Right ventricle myocardium superior (tissue), 1 donor: Measurements from ENCODE around the gene FLNA. TPM values are rescaled to one million over a fixed set of nuclear protein-coding genes. Genes with fewer than 3 reads are reported as not detected.
A peak's percentile ranks its signal among the peaks of the same experiment; 100 is the strongest.
"Not testable (repeated sequence)": the region's sequence is repeated elsewhere in the genome, so short reads cannot be mapped to it uniquely, and the experiment has no call there.

Source experiments
- ATAC-seq: fragments of 200-7000 bp; cut with Tn5 transposase; one replicate; pipeline ENCODE4 v1.9.1; 2020; ENCODE audit warnings: mild to moderate bottlenecking; ENCODE audit not compliant: poor library complexity
- DNase-seq: peaks from one replicate; pipeline ENCODE4 v3.0.0-alpha.2; 2020
- intact Hi-C: fragments of 100-400 bp; cut with DNase I; formaldehyde crosslinking; loops from one replicate; pipeline ENCODE4 v1.11.2; 2022
- total RNA-seq: library from RNA; stranded (reverse); fragmentation: NEBNext Ultra II Directional; extraction: Animal tissue kit (Norgen Biotek cat#: 25700); gene quantifications from one replicate; pipeline ENCODE4 v1.2.1, GENCODE V29; 2021
- donor health status: DM: no; HTN: yes; CAD: no; lungs with severe emphysema.

FLNA gene
- total RNA-seq, 1 donor from 2014 or later: 216 TPM

DNA sequence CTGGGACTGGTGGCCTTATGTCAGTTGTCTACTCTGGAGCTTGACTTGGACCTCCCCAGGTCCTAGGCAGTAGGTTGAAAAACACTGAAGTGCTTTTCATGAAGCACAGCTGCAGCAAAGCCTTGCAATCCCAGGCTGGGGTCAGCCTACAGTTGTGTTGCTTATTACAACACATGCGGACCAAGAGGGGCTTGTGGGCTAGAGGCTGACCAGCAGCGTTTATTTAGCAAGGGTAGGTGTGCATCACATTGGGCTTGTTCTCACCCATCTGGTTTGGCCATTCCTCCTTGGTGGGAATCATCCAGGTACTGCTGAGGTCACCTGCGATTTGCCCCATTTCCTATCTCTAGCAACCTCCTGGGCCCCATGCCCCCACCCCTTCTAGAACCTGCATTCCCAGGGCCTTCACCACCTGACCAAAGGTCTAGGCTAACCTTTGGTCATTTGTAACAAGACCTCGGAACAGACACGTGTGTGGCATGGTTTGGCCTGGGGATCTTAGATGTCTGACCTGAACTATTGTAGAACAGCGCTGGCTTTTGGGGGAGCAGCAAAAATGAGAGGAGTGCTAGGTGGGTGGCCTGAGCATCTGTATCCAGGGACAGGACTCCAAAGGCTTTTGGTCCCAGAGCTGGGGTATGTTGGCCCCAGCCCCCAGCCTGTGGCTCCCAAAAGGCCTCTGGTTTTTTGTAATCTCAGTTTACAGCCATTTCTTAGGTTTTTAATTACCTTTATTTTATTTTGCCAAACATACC lies 26.8 kb upstream of the FLNA start:
- intact Hi-C loops: loop anchor here (10.0 kb wide), 1 partner anchor 54 kb away; the partner anchor contains the start of gene PLXNA3
- ATAC-seq: no peak
- no peak for DNase-seq

DNA sequence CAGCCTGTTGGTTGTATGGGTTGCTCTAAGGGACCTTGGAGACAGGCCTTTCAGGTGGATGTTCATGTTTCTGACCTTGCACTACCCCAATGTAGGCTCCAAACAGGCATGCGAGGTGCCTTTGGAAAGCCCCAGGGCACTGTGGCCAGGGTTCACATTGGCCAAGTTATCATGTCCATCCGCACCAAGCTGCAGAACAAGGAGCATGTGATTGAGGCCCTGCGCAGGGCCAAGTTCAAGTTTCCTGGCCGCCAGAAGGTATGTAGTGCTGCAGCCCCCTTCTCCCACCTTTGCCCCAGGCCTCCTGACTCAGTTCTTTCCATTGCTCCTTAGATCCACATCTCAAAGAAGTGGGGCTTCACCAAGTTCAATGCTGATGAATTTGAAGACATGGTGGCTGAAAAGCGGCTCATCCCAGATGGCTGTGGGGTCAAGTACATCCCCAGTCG lies 26.0 kb upstream of the FLNA start:
- intact Hi-C loops: loop anchor here (10.0 kb wide), 1 partner anchor 54 kb away; the partner anchor contains the start of gene PLXNA3
- not testable (repeated sequence) for DNase-seq, ATAC-seq

DNA sequence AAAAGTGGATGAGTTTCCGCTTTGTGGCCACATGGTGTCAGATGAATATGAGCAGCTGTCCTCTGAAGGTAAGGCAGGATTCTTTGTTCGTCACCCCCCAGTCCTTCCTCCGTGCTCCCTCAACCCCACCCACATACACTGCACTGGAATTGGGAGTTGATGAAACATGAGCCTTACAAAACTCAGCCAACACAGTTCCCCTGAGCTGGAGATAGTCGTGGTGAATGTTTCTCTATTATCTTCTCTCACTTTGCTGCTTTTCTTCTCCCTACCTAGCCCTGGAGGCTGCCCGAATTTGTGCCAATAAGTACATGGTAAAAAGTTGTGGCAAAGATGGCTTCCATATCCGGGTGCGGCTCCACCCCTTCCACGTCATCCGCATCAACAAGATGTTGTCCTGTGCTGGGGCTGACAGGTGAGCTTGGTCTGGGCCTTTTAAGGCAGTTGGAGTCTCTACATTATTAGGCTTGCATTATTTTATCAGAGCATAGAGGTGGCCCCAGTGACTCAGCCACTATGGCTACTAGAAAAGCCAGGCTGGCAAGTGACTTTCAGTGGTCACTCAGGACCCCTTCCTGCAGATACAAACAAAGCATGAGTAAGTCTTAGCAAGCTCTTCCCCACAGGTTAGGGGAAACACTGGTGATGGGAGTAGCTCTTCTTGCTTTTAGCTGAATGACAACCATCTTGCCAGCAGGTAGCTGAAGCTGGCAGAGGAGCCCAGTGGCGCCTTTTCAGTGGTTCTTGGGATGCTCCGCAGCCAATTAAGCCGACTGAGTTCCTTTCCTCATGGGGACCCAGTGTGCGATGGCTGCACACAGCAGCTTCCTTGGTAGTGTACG lies 25.3 kb upstream of the FLNA start:
- DNase-seq: no peak
- intact Hi-C loops: loop anchor here (10.0 kb wide), 1 partner anchor 55 kb away; the partner anchor contains the start of gene PLXNA3
- ATAC-seq: no peak

DNA sequence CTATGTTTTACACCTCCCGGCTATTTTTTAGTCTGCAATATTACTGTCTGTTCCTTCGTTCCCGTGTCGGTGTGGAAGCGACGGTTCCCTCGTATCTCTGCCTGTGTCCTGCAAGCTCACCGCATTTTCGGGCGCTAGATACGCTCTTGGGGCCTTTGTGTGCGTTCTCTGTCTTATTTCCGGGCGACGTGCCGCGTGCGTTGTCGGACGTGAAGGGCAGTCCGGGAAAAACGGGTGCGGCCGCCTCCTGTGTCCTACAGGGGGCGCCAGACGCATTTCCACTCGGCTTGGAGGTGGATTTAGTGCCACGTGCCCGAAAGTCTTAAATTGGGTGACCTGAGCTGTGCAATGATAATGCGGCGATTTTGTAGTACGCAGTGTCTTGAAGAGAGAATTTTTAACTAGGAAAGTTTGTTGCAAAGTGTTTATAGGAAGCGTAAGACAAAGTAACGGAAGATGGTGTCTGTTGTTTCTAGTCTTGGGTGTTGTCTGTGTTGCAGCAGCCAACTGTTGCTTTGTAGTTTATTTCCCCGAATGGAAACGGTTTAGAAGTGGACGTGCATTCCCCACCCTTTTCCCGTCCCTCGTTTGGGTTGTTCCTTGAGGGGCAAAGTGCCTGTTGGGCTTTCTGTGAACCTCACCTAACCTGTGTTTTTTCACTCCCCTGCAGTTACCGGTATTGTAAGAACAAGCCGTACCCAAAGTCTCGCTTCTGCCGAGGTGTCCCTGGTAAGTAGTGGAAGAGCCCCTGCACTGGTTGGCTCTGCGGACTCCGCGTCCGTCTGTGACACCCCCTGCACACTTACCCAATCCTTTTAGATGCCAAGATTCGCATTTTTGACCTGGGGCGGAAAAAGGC lies 24.5 kb upstream of the FLNA start:
- intact Hi-C loops: no loop called here
- ATAC-seq: peak; percentile 71
- DNase-seq: peak; percentile 92

DNA sequence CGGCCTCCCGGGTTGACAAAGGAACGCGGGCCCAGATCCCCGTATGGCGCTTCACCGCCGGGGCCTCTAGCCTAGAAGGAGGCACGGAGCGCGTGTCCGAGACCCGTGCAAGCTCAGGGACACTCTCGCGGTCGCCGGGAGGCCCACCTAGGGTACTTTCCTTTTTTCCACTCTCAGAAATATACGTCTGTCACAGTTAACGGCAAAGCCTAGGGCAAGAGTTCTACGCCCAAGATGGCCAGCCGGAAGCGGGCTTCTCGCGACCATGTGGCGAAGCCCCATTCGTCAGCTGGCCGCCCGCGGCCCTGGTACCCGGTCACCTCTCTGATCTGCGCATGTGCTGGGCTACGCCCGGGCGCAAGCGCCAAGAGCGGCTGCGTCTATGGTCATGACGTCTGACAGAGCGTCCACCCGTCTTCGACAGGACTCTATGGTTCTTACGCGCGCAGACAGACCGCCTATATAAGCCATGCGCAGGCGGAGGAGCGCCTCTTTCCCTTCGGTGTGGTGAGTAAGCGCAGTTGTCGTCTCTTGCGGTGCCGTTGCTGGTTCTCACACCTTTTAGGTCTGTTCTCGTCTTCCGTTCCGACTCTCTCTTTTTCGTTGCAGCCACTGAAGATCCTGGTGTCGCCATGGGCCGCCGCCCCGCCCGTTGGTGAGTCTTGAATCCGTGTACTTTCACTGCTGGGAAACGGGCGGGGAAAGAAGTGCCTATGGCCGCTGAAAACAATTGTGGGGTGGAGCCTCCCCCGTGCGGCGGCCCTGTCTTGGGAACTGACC lies 23.6 kb upstream of the FLNA start, which contains the start of gene RPL10:
Gene RPL10 (plus strand): TSS at position 490 of the 780 bp plus-strand sequence. CDS start 143 bp downstream, at position 633.
- ATAC-seq: peak; percentile 92
- intact Hi-C loops: no loop called here
- DNase-seq: peak; percentile 95

DNA sequence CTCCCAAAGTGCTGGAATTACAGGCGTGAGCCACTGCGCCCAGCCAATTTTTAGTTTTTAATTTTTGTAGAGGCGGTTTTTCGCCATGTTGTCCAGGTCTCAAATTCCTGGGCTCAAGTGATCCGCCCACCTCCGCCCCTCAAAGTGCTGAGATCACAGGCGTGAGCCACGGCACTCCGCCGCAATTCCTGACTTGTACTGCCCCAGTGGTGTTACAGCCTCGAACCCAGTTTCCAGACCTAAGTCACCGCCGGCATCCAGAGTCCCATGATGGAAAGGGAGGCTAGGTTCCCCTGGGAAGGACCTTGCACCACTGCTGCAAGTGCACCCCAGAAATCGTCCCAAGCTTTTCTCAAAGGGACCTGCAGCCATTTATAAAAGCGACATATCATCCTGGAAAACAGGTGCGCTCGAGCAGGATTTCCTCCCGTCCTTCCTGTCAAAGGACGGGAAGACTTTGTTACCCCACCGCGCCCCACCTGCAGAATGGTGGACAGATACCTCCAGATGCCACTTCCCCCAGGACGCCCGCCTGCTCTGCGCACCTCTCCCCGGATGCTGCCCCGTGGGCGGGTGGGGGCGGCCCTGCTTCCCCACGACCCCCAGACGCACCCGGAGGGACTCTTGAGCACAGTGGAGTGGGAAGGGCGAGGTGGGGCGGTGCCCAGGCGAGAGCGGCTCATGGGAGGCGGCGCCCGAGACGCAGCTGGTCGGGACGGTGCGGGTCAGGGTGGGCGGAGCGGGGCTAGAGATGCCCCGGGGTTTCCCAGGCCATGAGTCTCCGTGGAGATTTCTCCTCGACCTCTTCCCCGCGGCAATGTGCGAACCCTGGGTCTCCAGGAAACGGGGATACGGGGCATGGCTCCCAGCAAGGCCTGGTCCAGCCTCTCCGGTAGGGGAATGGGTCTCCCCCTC lies 22.8 kb upstream of the FLNA start:
- intact Hi-C loops: no loop called here
- ATAC-seq (peak; percentile 82), DNase-seq (peak; percentile 86)

DNA sequence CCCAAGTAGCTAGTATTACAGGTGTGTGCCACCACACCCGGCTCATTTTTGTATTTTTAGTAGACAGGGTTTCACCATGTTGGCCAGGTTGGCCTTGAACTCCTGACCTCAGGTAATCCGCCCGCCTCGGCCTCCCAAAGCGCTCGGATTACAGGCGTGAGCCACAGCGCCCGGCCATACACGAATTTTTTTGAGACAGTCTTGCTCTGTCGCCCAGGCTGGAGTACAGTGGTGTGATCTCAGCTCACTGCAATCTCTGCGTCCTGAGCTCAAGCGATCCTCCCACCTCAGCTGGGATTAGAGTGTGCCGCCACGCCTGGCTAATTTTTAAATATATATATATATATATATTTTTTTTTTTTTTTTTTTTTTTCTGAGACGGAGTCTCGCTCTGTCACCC lies 21.9 kb upstream of the FLNA start:
- DNase-seq, intact Hi-C loops, ATAC-seq: not testable (repeated sequence)

DNA sequence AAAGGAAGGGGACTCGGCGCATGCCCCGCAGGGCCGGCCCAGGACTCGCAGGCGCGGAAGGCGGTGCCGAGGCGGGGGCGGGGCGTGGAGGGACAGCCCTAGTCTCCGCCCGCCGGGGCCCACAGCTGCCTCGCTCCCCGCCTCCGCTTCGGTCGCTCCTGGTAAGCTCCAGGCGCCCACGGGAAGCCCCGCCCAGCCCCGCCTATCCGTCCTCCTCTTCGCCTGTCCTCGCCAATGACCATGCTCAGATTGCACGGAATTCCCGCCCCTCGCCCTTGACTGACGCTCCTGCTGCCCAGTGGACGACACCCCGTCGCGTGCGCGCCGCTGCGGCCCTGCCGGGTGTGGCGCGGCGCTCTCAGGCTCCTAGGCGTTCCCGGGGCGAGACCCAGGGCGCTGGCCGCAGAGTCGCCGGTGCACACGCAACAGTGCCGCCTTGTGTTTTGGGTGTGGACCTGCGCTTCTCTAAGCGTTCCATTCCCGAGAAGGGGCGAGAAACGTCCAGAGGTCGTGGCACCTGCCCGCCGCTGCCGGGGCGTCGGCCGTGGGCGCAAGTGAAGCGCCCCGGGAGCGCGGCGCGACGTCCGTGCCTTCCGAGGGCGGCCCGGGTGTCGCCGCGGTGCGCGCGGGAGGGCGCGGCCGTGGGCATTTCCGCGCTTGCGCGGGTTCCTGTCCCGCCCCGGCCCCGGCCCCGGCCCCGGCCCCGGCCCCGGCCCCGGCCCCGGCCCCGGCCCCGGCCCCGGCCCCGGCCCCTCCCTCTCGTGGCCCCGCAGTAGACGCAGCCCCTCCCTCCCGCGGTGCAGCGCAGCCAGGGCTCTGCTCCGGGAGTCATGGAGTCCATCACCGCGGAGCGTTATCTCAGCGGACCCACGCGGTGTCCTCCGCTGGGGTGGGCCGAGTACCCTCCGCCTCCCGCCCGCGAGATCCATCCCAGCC lies 15.6 kb upstream of the FLNA start:
- intact Hi-C loops, DNase-seq: not testable (repeated sequence)
- ATAC-seq: peak; percentile 88

DNA sequence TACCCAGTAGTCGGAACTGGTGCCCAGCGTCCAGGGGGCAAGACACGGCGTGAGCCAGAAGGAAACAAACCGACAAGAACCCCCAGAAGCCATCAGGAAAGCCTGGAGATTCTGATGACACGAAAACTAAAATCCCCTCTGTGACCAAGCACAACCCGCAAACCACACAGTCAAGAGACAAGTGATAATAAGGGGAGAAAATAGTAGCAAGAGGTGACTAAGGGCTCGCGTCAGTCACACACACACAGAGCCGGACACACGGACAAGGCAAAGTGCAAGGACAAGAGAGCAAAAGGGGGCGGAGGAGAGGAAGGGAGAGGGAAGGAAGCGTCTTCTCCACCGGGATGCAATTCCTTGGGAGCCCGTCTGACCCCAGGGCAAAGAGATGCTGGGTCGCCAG lies 14.2 kb upstream of the FLNA start:
- intact Hi-C loops, DNase-seq: not testable (repeated sequence)
- peak; percentile 5 for ATAC-seq

DNA sequence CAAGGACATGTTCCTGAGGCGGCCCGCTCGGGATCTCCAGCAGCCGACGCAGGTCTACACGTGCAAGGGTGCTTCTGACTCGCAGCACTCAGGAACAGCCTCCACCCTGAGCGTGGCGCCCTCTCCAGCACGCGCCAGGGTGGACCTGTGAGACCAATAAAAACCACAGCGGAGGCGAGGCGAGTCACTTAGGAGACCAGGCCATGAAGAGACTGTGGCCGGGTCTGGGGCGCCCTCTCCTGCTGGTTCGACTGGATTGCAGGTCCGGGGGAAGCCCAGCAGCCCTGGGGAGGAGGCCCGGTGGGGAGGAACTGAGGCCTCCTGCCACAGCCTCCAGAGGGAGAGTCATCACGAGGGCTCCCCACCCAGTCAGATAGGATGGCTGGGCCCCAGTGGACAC lies 13.7 kb upstream of the FLNA start:
- DNase-seq, intact Hi-C loops: not testable (repeated sequence)
- peak; percentile 37 for ATAC-seq

DNA sequence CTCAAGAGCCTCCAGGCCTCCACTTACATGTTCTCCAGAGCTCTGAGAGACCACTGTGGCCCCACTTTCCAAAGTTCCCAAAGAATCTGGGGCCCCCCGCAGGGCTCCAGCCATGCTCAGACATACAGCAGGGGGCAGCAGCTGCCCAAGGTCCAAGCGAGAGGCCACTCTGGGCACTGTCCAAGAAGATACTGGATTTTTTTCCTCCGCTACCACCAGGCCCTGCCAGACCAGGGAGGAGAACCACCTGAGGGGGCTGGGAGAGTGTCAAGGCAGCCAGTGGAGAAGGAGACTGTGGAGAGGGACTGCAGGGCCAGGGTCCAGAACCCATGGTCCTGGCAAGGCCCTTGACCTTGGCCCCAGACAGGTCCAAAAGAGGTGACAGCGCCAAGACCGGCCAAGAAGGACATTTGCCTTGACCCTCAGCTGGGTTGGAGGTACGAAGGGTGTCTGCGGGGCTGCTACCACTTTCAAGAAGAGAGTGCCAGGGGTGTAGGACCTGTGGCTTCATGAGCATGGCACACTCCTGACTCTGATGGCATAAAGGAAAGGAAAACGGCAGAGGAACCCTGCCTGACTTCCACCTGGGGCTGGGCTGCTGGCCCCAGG lies 10.0 kb upstream of the FLNA start:
- ATAC-seq: no peak
- no peak for DNase-seq
- intact Hi-C loops: no loop called here

DNA sequence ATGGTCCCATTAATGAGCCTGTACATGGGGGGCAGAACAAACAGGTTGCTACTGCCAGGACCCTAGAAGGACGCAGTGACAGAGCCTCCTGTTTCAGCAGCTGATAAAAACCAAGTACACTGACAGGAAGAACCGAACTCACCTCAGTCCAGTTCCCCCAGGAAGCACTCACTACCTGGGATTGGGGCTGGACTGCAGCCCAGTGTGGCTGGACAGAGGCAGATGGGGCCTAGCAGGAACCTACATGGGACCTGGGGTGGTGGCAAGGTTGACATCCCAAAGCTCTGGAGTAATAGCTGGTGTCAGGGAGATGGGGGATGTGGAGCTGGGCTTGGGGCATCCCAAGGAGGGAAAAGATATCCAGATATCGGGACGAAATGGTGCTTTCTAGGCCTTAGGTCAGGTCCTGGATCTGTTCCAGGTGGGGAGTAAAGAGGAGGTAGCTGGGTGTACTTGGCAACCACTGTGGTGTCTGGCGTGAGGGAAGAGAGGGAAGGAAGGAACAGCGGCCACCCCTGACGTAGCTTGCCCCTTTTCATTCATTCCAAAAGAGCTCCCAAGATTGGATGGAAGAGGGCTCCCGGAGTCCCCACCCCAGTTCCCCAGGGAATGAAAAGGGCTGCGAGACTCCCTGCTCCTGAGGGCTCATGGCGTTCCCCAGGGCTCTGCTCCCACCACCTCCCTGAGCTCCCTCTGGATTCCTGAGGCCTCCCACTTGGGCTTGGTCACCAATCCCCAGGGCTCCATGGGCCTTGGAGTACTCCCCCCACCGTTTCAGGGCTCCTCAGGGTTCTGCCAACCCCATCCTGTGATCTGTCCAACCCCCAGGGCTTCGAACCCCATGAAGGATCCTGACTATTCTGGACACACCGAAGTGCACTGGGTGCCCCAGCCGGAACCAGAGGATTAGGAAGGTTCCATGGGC lies 9.2 kb upstream of the FLNA start:
- ATAC-seq: no peak
- intact Hi-C loops: no loop called here
- DNase-seq: no peak

DNA sequence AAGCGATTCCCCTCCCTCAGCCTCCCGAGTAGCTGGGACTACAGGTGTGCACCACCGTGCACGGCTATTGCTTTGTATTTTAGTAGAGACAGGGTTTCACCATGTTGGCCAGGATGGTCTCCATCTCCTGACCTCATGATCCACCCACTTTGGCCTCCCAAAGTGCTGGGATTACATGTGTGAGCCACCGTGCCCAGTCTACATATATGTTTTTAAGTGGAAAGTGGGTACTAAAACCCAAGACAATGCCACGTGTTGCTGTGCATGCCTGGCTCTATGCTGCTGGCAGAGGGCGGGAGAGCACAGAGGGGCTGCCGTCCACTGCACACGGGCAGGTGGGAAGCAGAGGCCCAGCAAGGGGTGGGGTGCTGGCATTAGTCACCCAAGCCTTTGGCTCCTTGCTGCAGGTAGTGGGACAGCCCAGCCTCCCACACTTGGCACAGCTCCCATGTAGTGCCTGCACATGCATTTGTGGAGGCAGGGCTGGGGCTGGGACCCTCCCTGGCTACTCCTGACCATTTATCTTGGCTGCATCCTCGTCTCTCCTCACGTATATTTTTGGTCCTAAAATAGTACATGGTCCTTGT lies 8.1 kb upstream of the FLNA start:
- ATAC-seq: no peak
- intact Hi-C loops: no loop called here

DNA sequence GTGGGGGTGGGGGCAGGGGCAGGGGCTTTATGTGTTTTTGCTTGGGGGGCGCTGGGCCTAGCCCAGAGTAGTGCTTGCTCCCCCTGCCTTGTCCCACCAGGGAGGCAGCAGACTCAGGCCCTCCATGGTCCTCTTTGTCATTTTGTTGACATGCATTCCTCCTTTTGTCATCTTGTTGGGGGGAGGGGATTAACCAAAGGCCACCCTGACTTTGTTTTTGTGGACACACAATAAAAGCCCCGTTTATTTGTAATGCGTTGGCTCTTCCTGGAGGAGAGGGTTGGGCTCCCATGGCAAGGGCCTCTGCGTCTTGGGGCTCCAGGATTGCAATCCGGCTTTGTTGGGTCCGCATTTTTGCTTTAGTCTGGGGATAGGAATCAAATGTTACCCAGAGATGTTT lies 6.8 kb upstream of the FLNA start:
- intact Hi-C loops: no loop called here
- ATAC-seq (no peak), DNase-seq (no peak)

More for the DNA sequence above, 8.1 kb upstream of the FLNA start:
- DNase-seq: no peak
